Epidermal melanocyte (primary cell): ENCODE measurements around the gene REP15.
"Not testable (repeated sequence)": the region's sequence is repeated elsewhere in the genome, so short reads cannot be mapped to it uniquely, and the experiment has no call there.

Experiments
- DNase-seq: peaks from one replicate; pipeline ENCODE4 v3.0.0; 2011; ENCODE audit warnings: low spot score; ENCODE audit not compliant: insufficient read length

Gene REP15

GRCh38 chr12:27696293-27696652 is at the start of gene REP15:
TSS of gene REP15 (plus strand) at chr12:27696447. CDS start at chr12:27696563, 116 bp downstream.
- no peak for DNase-seq

- no peak for DNase-seq
Measured at GRCh38 chr12:27650011-27650410, 46.2 kb upstream of the REP15 start.

GRCh38 chr12:27651201-27651600 is 45.0 kb upstream of the REP15 start:
- DNase-seq: no peak

- DNase-seq: peak; percentile 43
Measured at GRCh38 chr12:27652174-27652763, 44.0 kb upstream of the REP15 start.

- no peak for DNase-seq
Measured at GRCh38 chr12:27653661-27654060, 42.6 kb upstream of the REP15 start.

GRCh38 chr12:27655476-27655875 is 40.8 kb upstream of the REP15 start:
- DNase-seq: not testable (repeated sequence)

- no peak for DNase-seq
Measured at GRCh38 chr12:27657296-27657695, 39.0 kb upstream of the REP15 start.

GRCh38 chr12:27665704-27666103 is 30.5 kb upstream of the REP15 start:
- no peak for DNase-seq

- DNase-seq: no peak
Measured at GRCh38 chr12:27666510-27666909, 29.7 kb upstream of the REP15 start.

- no peak for DNase-seq
Measured at GRCh38 chr12:27667540-27667939, 28.7 kb upstream of the REP15 start.

GRCh38 chr12:27672051-27672450 is 24.2 kb upstream of the REP15 start:
- no peak for DNase-seq

- DNase-seq: no peak
Measured at GRCh38 chr12:27672643-27673042, 23.6 kb upstream of the REP15 start.

- DNase-seq: no peak
Measured at GRCh38 chr12:27673101-27673718, 23.0 kb upstream of the REP15 start.

GRCh38 chr12:27674989-27675388 is 21.3 kb upstream of the REP15 start:
- DNase-seq: no peak

- no peak for DNase-seq
Measured at GRCh38 chr12:27680619-27681018, 15.6 kb upstream of the REP15 start.

- DNase-seq: no peak
Measured at GRCh38 chr12:27682534-27682933, 13.7 kb upstream of the REP15 start.

- DNase-seq: no peak
Measured at GRCh38 chr12:27685274-27685673, 11.0 kb upstream of the REP15 start.

GRCh38 chr12:27686147-27686546 is 10.1 kb upstream of the REP15 start:
- no peak for DNase-seq

- DNase-seq: no peak
Measured at GRCh38 chr12:27688671-27689070, 7.6 kb upstream of the REP15 start.

- DNase-seq: no peak
Measured at GRCh38 chr12:27689558-27690180, 6.6 kb upstream of the REP15 start.

GRCh38 chr12:27693403-27693802 is 2.8 kb upstream of the REP15 start:
- no peak for DNase-seq

GRCh38 chr12:27695556-27696292 is 523 bp upstream of the REP15 start:
- DNase-seq: no peak
